HG03457 (cell line): ENCODE measurements around the gene PALMD.

ENCODE experiments used
- ATAC-seq: cut with Tn5 transposase; IDR thresholded peaks from one replicate; pipeline ENCODE4 v1.9.1; 2021; ENCODE audit warnings: moderate number of reproducible peaks; ENCODE audit not compliant: unreplicated experiment

PALMD gene

DNA sequence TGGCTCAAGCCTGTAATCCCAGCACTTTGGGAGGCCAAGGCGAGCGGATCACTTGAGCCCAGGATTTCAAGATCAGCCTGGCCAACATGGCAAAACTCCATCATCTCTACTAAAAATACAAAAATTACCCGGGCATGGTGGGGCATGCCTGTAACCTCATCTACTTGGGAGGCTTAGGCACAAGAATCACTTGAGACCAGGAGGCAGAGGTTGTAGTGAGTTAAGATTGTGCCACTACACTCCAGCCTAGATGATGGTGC lies 12.0 kb downstream of the PALMD start:
- no peak for ATAC-seq

DNA sequence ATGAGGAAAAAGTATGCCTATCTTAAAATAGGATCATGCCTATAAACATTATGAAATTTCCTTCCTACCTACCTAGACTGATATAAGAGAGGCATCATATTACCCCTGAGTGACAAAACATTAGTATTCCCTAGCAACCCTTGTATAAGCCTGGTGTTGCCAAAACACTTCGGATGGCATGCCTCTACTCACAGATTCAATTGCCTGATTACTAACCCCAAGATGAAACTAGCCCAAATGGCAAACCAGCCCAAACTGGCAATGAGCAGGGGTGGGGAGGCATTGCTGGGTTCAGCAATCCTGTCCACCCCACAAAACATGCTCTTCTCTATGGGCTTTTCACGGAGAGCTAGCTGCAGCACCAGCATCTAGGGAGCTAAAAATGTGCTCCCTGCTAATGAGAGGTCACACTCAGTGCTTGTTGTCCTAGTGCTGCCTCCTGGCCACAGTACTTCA lies 13.9 kb downstream of the PALMD start:
- no peak for ATAC-seq

DNA sequence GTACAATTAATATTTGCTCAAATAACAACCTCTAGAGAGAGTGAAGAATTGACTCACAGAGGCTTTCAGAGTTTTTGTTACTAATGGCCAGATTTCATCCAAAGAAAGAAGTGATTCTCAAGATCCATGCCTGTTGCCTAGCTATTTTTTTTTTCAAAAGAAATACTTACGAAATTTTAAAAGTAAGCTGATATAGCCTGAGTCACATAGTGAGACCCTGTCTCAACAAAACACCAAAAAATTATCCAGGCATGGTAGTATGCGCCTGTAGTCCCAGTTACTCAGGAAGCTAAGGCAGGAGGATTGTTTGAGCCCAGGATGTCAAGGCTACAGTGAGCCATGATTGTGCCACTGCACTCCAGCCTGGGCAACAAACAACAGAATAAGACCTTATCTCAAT lies 14.6 kb downstream of the PALMD start:
- no peak for ATAC-seq

DNA sequence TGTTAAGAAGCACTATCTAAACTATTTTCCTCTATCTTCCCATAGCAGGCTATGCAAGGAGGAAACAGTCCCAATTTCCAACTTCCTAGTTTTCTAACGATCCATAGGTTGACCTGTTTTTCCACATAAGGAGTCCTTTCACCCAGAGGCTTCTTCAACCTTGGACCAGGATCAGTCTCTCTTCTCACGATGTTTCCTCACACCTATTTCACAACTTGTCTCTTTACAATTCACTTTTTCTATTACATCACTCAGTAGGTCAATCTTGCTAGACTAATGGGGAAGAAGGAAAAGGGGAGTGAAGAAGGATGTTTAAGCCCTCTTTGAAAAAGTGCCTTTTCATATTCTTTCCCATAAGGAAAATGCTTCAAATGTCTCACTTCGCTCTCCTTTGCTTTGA lies 15.9 kb downstream of the PALMD start:
- no peak for ATAC-seq

DNA sequence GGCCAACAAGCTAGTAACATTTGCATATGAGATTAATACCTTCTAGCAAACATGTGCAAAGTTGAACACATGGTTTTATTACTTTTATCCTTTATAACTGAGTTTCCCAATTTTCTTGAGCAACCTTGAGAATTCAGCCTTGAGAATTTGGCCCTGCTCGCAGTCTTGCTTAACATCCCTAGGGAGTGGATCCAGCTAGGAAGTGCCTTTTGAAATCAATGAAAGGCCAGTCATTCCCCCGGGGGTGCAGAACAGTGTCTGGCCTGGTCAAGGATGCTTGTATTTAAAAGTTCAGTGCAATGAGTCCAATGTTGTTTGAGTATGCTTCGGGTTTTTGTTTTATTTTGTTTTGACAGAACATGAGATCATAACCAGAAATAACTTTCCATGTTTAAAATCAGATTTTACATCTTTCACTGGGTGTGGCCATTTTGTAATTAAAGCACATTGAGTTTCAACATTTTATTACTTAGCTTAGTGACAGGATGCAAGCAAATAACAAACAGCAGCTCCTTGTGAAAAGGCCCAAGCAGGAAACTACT lies 16.7 kb downstream of the PALMD start:
- no peak for ATAC-seq

DNA sequence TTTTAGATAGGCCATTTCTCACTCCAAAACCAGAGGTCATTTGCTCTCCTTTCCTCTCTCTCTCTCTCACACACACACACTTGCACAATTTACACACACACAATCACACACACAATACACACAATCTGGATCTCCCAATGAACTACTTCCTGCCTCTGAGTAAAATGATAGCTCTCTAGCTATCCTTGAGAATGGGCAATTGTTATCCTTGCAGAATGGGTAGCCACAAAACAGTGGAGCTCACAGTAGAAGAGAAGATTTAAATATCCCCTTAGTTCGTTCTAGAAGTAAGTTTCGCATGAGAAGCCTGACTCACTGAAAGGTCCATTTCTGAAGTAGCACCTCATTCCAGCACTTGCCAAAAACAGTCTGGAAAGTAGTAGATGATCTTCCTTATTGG lies 17.6 kb downstream of the PALMD start:
- no peak for ATAC-seq

DNA sequence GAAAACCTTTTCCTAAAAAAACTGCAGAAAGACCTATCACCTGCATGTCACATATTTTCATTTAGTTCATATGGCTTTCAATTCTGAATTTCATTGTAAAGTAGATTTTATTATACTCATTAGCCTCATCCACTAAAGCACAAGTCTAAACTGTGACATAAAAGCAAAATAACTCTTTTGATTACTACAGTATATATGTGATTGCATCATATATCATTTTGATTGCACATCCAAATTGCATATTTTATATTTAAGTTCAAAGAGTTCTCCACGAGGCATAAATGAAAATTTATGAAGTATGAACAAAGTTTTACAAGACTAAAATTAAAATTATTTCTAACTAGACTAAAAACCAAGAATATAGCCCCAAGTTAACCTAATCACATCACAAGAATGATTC lies 19.3 kb downstream of the PALMD start:
- no peak for ATAC-seq

DNA sequence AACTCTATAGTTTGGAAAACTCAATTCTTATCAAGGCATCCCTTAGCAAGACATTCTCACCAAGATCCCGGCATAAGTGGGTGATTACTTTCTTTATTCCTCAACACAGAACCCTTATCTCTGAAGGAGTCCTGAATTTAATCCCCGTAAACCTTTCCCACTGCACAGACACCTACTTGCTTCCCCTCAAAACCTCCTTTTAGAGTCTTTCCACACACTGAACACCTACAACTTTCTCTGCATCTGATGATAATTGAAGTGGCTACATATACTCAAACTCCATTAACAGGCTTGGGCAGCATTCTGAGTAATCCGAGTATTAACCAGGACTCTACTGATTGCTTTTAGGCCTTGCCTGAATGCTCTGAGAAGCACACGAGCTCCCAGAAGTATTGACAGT lies 23.5 kb downstream of the PALMD start:
- no peak for ATAC-seq

DNA sequence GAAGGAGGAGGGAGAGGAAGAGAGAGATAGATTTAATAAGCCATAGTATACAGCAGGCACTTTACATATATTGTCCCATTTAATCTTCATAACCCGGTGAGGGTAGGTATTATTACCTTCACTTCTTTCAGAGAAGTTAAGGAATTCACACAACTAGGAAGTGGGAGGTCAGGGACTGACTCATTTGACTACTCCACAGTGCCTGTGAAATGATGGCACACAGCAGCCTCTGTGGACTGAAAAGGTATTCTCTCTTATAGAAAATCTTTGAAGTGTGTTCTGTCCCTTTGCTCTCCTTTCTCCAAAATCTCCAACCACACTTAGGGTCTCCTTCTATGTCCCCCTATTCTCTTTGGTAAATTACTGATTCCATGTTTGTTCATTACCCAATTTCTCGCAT lies 23.9 kb downstream of the PALMD start:
- ATAC-seq: no peak

DNA sequence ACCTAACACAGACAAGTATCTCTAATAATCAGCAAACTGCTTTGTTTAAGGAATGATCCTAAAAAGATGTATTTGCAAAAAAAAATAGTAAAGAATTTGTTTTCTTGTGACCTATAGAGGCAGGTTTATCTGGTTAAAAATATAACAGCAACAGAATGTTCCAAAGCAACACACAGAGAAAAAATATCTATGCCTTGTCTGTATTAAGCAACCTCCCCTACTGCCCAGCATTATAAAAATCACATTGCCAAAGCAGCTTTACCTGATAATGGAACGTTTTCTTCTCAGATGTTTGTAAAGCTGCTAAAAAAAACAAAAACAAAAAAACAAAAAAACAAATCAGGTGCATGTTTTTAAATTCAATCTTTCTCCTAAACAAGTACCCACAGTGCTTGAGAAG lies 24.7 kb downstream of the PALMD start:
- no peak for ATAC-seq

DNA sequence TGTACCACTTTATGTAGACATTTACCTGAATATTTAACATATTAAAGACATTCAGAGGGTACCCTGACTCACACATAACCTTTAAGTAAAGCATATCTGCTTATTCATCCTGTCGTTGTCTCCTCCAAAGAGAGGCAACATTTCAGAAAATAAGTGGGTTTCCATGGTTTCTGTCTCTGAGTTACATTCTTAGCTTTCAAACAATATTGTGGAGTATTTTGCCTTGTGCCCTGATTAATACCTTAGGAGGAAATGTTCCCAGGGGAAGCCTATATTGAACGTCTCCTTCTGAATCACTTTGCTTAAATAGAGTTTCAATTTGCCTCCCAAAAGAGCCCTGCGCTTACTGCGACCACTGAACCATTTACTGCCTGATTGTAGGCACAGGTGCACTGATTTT lies 26.1 kb downstream of the PALMD start:
- no peak for ATAC-seq

DNA sequence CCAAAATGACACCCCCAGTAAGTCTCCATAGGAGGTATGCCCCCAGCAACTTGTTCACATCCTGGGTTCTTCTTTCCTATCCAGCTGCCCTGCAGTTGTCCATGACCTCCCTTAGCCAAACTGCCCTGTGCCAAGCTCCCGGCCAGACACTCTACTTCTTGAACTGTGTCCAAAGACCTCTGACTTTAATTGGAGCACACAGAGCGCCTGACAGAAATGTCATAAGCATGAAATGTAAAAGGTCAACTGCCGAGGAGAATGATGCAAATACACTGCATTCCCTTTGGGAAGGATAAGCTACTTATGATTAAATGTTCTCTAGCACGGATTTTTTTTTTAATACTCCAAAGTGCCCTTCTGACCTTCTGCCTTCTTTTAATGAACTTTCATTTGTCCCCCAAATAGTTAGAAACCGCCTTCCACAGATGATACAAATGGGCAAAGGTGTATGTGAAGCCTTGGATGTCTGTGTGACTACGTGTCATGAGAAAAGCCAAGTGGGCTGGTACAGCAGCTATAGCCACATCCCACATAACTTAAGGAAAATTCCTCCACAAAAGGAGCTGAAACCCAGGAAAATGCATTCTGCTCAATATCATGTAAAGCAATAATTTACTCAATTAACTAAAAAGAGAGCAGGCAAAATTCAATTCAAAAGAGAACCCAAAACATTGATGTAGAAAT lies 26.8 kb downstream of the PALMD start:
- no peak for ATAC-seq

DNA sequence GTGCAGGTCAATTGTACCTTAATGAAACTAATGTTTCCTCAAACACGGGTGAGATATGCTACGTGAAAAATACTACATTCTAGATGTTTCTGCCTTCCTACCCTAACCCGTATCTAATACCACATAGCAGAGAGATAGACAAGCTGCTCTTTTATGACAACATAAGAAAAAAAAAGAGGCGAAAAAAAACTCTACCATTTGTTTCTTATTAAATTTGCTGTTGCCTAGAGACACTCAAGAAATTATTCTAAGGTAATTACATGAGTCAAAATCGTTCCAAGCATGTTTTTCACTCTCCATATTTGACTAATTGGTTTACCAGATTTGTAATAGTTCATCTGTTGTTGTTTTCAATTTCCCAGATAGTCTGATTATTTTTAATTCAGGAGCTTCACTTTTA lies 27.4 kb downstream of the PALMD start:
- no peak for ATAC-seq

DNA sequence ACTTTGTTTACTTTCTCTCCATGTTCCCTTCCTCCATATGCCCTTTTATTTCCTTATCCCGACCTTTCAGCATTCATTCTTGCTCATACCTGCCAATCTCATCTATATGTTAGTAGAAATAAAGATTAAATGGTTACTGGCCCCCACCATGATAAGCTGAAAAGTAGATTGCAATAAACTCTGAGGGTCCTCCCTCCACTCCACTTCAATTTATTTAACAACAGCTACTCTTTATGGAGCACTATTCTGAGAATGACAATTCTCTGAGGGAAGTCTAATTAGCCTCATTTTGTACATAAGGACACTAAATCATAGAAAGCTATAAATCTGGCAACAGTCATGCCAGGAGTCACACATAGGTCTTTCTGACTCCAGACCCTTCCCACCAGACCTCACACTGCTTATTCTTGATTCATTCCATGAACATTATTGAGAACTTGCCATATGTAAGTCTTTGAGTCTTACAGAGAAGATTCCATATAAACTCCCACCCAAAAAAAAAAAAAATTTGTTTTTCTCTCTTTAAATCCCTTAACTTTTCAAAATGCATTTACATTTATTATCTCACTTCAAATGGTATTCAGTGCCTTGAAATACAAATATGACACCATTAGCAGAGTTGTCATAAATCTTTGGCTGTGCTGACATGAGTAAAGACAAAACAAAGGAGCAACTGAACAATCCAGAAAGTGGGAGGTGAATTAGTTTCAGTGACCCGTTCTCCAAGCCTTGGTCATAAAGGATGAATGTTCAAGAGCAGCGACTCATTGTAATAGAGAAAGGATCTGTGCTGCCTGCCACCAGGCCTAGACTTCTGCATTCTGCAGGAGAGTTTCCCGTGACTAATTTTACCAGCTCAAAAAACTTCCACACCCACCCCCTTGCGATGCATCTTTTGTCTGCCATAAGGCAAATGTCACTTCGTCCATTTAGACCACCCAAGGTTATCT lies 28.5 kb downstream of the PALMD start:
- ATAC-seq: no peak

DNA sequence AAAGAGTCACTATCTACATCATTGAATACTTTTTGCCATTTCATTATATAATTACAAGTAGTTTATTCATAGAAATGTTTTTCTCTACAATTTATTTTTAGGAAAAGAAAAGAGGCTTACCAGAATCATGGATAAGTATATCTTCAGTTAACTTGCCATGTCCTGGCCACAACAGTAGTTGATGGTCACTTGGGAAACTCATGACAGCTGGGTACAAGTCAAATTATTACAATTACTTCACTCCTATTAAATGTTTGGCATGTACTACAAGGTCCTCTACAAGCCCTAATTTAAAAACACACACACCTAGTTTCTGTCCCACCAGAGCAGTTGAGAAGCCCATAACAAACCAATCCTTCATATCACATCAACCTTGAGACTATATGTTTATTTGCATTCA lies 29.4 kb downstream of the PALMD start:
- ATAC-seq: no peak

DNA sequence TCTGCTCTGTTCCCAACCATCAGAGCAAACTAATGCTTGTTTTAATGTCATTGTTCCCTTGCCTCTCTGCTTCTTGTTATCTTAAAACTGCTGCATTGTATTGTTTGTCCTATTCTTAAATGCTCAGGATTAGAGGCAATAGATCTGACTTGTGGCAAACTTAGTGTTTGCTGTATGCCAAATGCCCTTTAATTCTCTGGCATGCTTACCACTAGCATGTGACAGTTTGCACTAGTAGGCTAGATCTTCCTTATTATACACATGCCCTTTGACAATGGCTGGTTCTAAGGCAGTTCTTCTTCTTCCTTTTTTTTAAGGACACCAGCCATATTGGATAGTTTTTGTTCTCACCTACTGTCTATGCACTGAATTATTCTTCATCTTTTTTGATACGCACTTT lies 30.1 kb downstream of the PALMD start:
- no peak for ATAC-seq

DNA sequence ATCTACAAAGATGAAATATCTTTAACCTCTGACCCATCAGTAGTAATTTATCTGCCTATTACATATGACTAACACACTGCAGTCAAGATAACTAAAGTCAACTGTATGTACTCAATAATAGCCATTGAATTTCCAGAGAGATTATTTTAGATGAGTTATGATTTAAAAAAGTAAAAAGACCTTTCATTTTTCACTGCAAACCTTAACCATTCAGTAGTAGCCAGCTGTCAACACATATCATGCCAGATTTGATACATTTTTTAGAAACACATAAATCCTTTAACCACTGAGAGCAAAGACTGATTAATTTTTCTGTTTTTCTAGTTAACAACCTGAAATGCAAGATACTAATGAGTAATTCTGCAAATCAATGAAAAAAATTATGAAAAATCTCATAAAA lies 31.0 kb downstream of the PALMD start:
- no peak for ATAC-seq

DNA sequence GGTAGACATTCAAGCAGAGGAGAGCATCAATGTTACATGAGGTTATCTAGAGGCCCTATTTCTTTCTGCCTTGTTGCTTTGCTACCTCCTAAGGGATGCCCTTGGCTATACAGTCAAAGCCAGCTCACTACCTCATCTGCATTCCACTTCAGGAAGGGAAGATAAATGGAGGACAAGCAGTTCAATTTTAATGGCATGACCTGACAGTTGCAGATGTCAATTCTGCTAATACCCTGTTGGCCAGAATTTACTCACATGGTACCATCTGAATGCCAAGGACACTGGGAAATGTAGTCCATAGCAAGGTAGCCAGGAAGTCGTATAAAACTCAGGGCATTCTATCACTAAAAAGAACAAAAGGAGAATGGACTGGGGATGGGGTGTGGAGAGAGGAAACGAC lies 31.5 kb downstream of the PALMD start:
- ATAC-seq: no peak

DNA sequence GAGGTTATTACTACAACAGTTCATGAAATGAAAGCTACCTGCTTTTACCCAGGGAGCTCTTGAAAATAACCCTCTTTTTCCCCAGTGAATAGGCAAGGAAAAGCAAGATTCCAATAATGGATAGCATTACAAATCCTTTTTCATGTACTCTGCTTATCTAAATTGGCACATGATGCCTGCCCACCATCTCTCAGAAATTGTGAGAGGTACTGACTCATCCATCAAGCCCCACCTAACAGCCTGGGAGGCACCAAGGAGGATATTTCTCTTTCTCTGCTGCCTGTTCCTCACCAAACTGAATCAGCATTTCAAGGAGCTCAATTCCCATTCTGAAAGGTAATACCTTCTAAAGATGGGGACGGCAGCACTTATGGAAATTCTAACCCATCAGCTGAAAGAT lies 34.4 kb downstream of the PALMD start:
- no peak for ATAC-seq

DNA sequence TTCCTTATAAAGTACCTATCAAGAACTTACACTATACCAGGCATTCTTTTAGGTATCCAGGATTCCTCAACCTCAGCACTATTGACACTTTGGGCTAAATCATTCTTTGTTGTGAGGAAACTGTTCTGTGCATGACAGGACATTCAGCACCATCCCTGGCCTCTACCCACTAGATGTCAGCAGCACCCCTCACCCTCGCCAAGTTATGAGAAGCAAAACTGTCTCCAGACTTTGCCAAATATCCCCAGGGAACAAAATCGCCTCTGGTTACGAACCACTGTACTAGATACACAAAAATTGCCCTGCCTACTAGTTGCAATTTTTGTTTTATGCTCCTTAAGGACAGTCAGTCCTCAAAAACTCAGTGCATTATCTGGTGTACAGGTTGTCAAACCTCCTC lies 35.7 kb downstream of the PALMD start:
- no peak for ATAC-seq

DNA sequence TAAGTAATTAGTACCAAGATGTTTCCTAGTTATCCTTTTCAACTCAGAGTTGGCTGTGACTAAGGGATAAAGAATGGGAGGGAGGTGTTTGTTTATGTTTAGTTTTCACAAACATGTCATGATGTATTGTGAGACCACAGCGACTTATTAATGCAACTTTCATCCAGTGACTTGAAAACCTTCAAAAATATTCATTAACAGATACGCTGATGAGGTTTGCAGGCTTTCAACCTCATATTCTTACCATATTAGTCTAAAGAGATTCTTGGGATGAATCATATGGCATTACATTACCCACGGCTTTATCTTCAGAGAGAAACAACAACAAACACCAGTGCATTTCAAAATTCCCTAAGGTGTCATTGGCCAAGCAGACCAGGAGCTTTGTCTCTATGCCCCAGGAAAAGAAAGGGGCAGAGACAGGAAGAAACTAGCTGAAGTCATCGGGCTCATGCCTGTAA lies 36.4 kb downstream of the PALMD start:
- no peak for ATAC-seq

DNA sequence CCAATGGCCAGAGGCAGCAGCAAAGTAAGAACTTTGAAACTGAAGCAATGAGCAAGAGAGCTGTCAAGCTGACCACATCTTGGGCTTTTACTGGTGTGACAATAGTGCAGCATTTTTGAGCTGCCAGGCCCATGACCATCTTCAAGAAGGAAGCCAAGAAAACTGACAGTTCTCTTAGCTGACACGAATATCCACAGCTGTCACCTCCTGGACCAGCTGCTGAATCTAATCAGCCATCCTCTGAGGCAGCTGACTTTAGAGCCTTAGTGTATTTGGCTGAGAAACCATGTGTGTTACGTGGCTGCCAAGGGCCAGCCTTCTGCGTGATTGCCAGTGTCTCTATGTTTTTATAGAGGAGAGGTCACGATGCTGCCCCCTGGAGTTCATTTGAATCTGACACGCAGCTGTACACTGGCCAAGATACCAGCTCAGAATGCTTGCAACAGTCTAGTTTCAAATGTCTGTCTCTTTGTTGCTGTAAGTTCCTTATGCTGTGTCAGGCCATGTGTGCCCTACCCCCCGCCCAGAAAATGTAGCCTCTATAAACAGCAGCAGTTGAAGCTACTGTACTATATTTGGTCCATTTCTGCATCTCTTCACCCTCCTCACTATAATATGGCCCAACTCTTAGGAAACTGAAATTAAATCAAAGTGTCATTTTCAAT lies 39.7 kb downstream of the PALMD start:
- ATAC-seq: peak; percentile 85
